ENCODE measurements around the gene ADRA2B. TPM values are rescaled to one million over a fixed set of nuclear protein-coding genes. Genes with fewer than 3 reads are reported as not detected.

ADRA2B gene
- total RNA-seq, 1 experiment from 2014 or later = 0.47 TPM

- POLR2A ChIA-PET = no interaction called here
Measured at GRCh38 chr2:96095116-96095636, 21.2 kb downstream of the ADRA2B start.

More at GRCh38 chr2:96095116-96095636, 21.2 kb downstream of the ADRA2B start:
- H3K79me2 ChIP-seq (ENCODE audit: insufficient read depth, low read length) = no peaks in the 10 kb centered on the region
- peaks cover 0 to 12% of the 10 kb centered on the region in 2 experiments; a peak in 2 of 4 replicates for H3K4me1 ChIP-seq (ENCODE audit: control insufficient read depth in 1 of 2, insufficient read depth in 2 of 2, low read length in 2 of 2)
- H3K9ac ChIP-seq (ENCODE audit: low read length) = no peak overlapping the region
- no peak overlapping the region for H3K4me3 ChIP-seq (replicated peaks in 1 of 2; ENCODE audit: low read depth in 1 of 2, low read length in 2 of 2)
- no peak overlapping the region for H3K4me2 ChIP-seq (ENCODE audit: low read length)
- no TSS peak for BruUV-seq (replicated peaks)
- H3K36me3 ChIP-seq (ENCODE audit: control insufficient read depth in 1 of 2, insufficient read depth in 2 of 2, low read length in 2 of 2) = no peaks in the 10 kb centered on the region
- no peak for TF ChIP-seq POLR2A (IDR thresholded peaks at IDR 0.05; ENCODE audit: borderline replicate concordance, extremely low read depth, insufficient read depth, insufficient read length)
- no peak for TF ChIP-seq POLR2AphosphoS5 (IDR thresholded peaks at IDR 0.05; ENCODE audit: low read depth, low read length)
- no peak for TF ChIP-seq CEBPB (IDR thresholded peaks at IDR 0.05; ENCODE audit: low read depth)
- TF ChIP-seq SP1 (IDR thresholded peaks at IDR 0.05; ENCODE audit: low read depth) = no peak
- TF ChIP-seq JUND (IDR thresholded peaks at IDR 0.05) = no peak
- no peak for TF ChIP-seq ATF3 (IDR thresholded peaks at IDR 0.05)
- no peak for TF ChIP-seq EZH2phosphoT487 (IDR thresholded peaks at IDR 0.05; ENCODE audit: borderline replicate concordance)
- no peak for TF ChIP-seq TCF7L2 (IDR thresholded peaks at IDR 0.05; ENCODE audit: borderline replicate concordance, extremely low read depth, insufficient read depth, insufficient read length)
- TF ChIP-seq SRF (IDR thresholded peaks at IDR 0.05; ENCODE audit: low read depth) = no peak
- no peak for TF ChIP-seq ZFX (IDR thresholded peaks at IDR 0.05)
- no peak for TF ChIP-seq REST (IDR thresholded peaks at IDR 0.05; ENCODE audit: low read depth)
- TF ChIP-seq EGR1 (IDR thresholded peaks at IDR 0.05; ENCODE audit: low read depth) = no peak
- no peak for TF ChIP-seq ZNF274 (IDR thresholded peaks at IDR 0.05; ENCODE audit: low read depth, low read length)
- no peak for TF ChIP-seq YY1 (IDR thresholded peaks at IDR 0.05; ENCODE audit: extremely low read depth, insufficient replicate concordance, low read depth, low read length)
- no peak for TF ChIP-seq CTCF (IDR thresholded peaks at IDR 0.05 in 2 of 3, conservative IDR thresholded peaks at IDR 0.05 in 1 of 3; ENCODE audit: borderline replicate concordance in 1 of 3, insufficient read depth in 1 of 3, low read depth in 2 of 3, low read length in 2 of 3)
- no peak for ATAC-seq
- RAD21 ChIA-PET (ENCODE audit: low non-redundant PET in 1 of 2, low total read pairs in 2 of 2, uncharacterized antibody in 2 of 2, unreplicated experiment in 2 of 2) = no interaction called here
- no peaks in the 10 kb centered on the region for H3K9me2 ChIP-seq (ENCODE audit: insufficient read depth)
- H3K9me3 ChIP-seq (ENCODE audit: control insufficient read depth in 1 of 2, insufficient read depth in 1 of 2, low read depth in 1 of 2, low read length in 2 of 2) = no peaks in the 10 kb centered on the region
- H3K27ac ChIP-seq (ENCODE audit: low read depth, low read length) = no peak overlapping the region
- H3K27me3 ChIP-seq (ENCODE audit: insufficient read depth, low read length) = no peaks in the 10 kb centered on the region
- no peak for DNase-seq (ENCODE audit: low read depth, low spot score)
- H4K20me1 ChIP-seq (ENCODE audit: insufficient read depth) = no peaks in the 10 kb centered on the region
- intact Hi-C loops (cut with micrococcal nuclease) = no loop called here
- H2AFZ ChIP-seq (ENCODE audit: low read depth, low read length, poor library complexity, severe bottlenecking) = no peak overlapping the region
- CTCF ChIA-PET = no interaction called here

Measured in HCT116 (cell line).